Measurements from ENCODE around the gene ICOS.

Gene ICOS

DNA sequence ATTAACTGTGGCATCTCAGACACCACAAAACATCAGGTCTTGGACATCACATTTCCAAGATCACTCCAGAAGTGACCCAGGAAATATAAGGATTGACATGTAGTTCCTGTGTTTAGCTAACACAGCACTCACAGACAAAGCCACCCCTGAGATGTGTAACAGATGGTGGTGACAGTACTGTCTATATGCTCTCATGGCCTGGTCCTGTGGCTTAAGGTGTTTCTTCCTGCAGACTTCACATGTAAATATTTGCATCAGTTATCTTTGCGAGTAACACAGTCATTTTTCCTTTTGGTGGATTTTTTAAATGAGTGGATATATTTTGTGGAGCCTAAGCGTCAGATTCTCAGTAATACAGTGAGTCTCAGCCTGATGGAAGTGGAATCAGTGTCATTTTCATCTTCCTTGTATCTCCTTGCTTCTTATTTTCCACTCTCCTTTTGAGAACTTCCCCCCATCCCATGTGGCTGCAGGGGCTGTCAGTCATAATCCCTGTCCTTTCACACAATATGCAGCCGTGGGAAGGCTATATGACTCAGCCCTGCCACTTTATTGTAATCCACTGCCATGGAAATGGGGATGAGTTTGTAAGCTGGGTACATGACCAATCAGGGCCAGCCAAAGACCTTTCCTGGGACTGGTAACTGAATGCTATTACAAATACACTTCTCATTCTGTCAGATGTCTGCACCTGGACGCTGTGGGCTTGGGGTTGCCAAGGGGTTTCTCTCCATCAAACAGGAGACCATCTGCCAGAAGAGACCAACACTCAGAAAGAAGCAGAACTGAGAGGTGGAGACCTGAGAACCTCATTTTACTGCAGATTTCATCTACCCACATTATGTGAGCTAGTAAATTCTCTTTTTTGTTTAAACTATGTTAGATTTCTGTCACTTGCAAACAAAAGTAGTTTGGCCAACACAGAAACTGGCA lies 74.3 kb downstream of the ICOS start:
- no peak for DNase-seq (ENCODE audit: low spot score)

All from SW480 (cell line).